Adrenal gland (tissue), 5 donors: ENCODE results near the gene ARMC9.

ENCODE experiments used
- CTCF ChIP-seq, 6 experiments: fragments of 450-650 bp in 4 of 6; fragments of 200-600 bp in 2 of 6; sonication (generic) in 1 of 6; IDR thresholded peaks; 1 replicate in 5 of 6; 2 replicates in 1 of 6; pipeline versions ENCODE4 v1.5.1 to v1.8.0; 2016 to 2021; ENCODE audit warnings: antibody characterized with exemption in 6 of 6, mild to moderate bottlenecking in 2 of 6, moderate library complexity in 1 of 6
- POLR2A ChIP-seq, 2 donors: fragments of 450-650 bp; IDR thresholded peaks; one replicate each; pipeline ENCODE4 v1.6.1; 2017; ENCODE audit warnings: antibody characterized with exemption in 2 of 2, mild to moderate bottlenecking in 2 of 2, moderate library complexity in 1 of 2
- donor health status: DM: no; HTN: no; CAD: no.

- TF ChIP-seq CTCF (IDR thresholded peaks at IDR 0.05): no peak
- TF ChIP-seq POLR2A (IDR thresholded peaks at IDR 0.05): no peak
Observed at GRCh38 chr2:231348704-231349373, 150.4 kb downstream of the ARMC9 start.
